SK-N-SH (cell line): Measurements from ENCODE around the gene DUSP2. TPM values are rescaled to one million over a fixed set of nuclear protein-coding genes. Genes with fewer than 3 reads are reported as not detected.

Experiments used
- CTCF ChIA-PET: fragments of 300-600, 350-600 bp; formaldehyde crosslinking; extraction: SDS; loops from one replicate; lab custom pipeline; 2021; lab: Yijun Ruan, JAX
- POLR2A ChIA-PET: fragments of 350-600 bp; sonication (Branson Sonifier 250); formaldehyde crosslinking; extraction: SDS; loops from one replicate; lab custom pipeline; 2020; ENCODE audit warnings: antibody characterized with exemption, inconsistent platforms; lab: Yijun Ruan, JAX
- DNase-seq: peaks from one replicate; pipeline ENCODE4 v3.0.0; 2012
- H2AFZ ChIP-seq: fragments of 200-600 bp; sonication (generic); 2 replicates; pipeline ENCODE4 v1.8.1; 2016; ENCODE audit warnings: antibody characterized with exemption, mild to moderate bottlenecking, low read depth
- H3F3A ChIP-seq: fragments of 200-600 bp; sonication (generic); replicated peaks from 2 replicates; pipeline ENCODE3; 2016; ENCODE audit warnings: antibody characterized with exemption, mild to moderate bottlenecking; ENCODE audit not compliant: insufficient read depth
- H3K27ac ChIP-seq, 2 experiments: fragments of 200-500 bp in 1 of 2; fragments of 200-600 bp in 1 of 2; sonication (Bioruptor generic) in 1 of 2; sonication (generic), shearing (Covaris generic) in 1 of 2; 2 replicates each; pipeline versions ENCODE4 v1.5.1 to v1.6.1; 2014 to 2016; ENCODE audit warnings: low read depth in 2 of 2, inconsistent platforms in 1 of 2, low read length in 1 of 2, mild to moderate bottlenecking in 1 of 2, mixed read lengths in 1 of 2
- H3K27me3 ChIP-seq: fragments of 200-600 bp; sonication (generic), shearing (Covaris generic); 2 replicates; pipeline ENCODE4 v1.6.1; 2016; ENCODE audit warnings: mixed run types; ENCODE audit not compliant: insufficient read depth
- H3K36me3 ChIP-seq, 2 experiments: fragments of 200-500 bp in 1 of 2; fragments of 200-600 bp in 1 of 2; sonication (Bioruptor generic) in 1 of 2; sonication (generic) in 1 of 2; replicated peaks in 1 of 2; 2 replicates each; pipeline versions ENCODE3 to v1.5.1; 2014 to 2016; ENCODE audit warnings: low read length in 1 of 2, mild to moderate bottlenecking in 1 of 2; ENCODE audit not compliant: insufficient read depth in 2 of 2, control insufficient read depth in 1 of 2
- H3K4me1 ChIP-seq, 2 experiments: fragments of 200-500 bp in 1 of 2; fragments of 200-600 bp in 1 of 2; sonication (Bioruptor generic) in 1 of 2; sonication (generic), shearing (Covaris generic) in 1 of 2; 2 replicates each; pipeline versions ENCODE4 v1.5.1 to v1.6.1; 2014 to 2016; ENCODE audit warnings: low read depth in 1 of 2, low read length in 1 of 2, mixed run types in 1 of 2; ENCODE audit not compliant: insufficient read depth in 2 of 2, control insufficient read depth in 1 of 2
- H3K4me2 ChIP-seq: fragments of 200-600 bp; sonication (generic), shearing (Covaris generic); 2 replicates; pipeline ENCODE4 v1.6.1; 2017; ENCODE audit warnings: mixed run types
- H3K4me3 ChIP-seq, 2 experiments: fragments of 200-500 bp in 1 of 2; fragments of 200-600 bp in 1 of 2; sonication (Bioruptor generic) in 1 of 2; sonication (generic), shearing (Covaris generic) in 1 of 2; 2 replicates each; pipeline versions ENCODE4 v1.5.1 to v1.8.1; 2014 to 2016; ENCODE audit warnings: low read depth in 2 of 2, inconsistent platforms in 1 of 2, low read length in 1 of 2, mild to moderate bottlenecking in 1 of 2, mixed read lengths in 1 of 2, moderate library complexity in 1 of 2
- H3K79me2 ChIP-seq: fragments of 200-600 bp; sonication (generic); 2 replicates; pipeline ENCODE4 v1.8.1; 2017; ENCODE audit warnings: mild to moderate bottlenecking; ENCODE audit not compliant: insufficient read depth
- H3K9ac ChIP-seq: fragments of 200-600 bp; sonication (generic); 2 replicates; pipeline ENCODE4 v1.6.1; 2017; ENCODE audit warnings: mixed run types
- H3K9me2 ChIP-seq: fragments of 200-600 bp; sonication (generic); 2 replicates; pipeline ENCODE4 v1.6.1; 2017; ENCODE audit warnings: mixed run types
- H3K9me3 ChIP-seq: fragments of 200-600 bp; sonication (generic); 2 replicates; pipeline ENCODE4 v1.6.1; 2017; ENCODE audit warnings: mixed run types, mild to moderate bottlenecking, moderate library complexity
- H4K20me1 ChIP-seq: fragments of 200-600 bp; sonication (generic); 2 replicates; pipeline ENCODE4 v1.6.1; 2017; ENCODE audit warnings: mild to moderate bottlenecking, mixed run types; ENCODE audit not compliant: insufficient read depth
- EZH2phosphoT487 ChIP-seq: fragments of 200-600 bp; sonication (generic); IDR thresholded peaks from 2 replicates; pipeline ENCODE4 v1.6.1; 2017; ENCODE audit warnings: low read depth, mixed run types, mild to moderate bottlenecking, antibody characterized with exemption, moderate library complexity, borderline replicate concordance
- FOSL2 ChIP-seq: IDR thresholded peaks from 2 replicates; pipeline ENCODE4 v1.4.0; 2012; ENCODE audit warnings: low read depth, mild to moderate bottlenecking, moderate library complexity, borderline replicate concordance
- FOXM1 ChIP-seq: IDR thresholded peaks from 2 replicates; pipeline ENCODE4 v1.4.0; 2012; ENCODE audit warnings: low read depth, mild to moderate bottlenecking
- GABPA ChIP-seq: IDR thresholded peaks from 2 replicates; pipeline ENCODE4 v1.4.0; 2012; ENCODE audit warnings: low read depth, mild to moderate bottlenecking
- IRF3 ChIP-seq: fragments of 150-350 bp; IDR thresholded peaks from 2 replicates; pipeline ENCODE4 v1.6.1; 2016; ENCODE audit warnings: mild to moderate bottlenecking, low read depth, low read length
- MEF2A ChIP-seq: IDR thresholded peaks from 2 replicates; pipeline ENCODE4 v1.4.0; 2012; ENCODE audit warnings: low read depth, borderline replicate concordance
- MXI1 ChIP-seq: IDR thresholded peaks from 2 replicates; pipeline ENCODE4 v1.6.1; 2012; ENCODE audit warnings: mild to moderate bottlenecking, low read depth, low read length, improper control_type of control experiment
- POLR2AphosphoS5 ChIP-seq: IDR thresholded peaks from 2 replicates; pipeline ENCODE4 v1.6.1; 2012; ENCODE audit warnings: low read depth, low read length
- RAD21 ChIP-seq: IDR thresholded peaks from 2 replicates; pipeline ENCODE4 v1.6.1; 2012; ENCODE audit warnings: mild to moderate bottlenecking, low read length
- RCOR1 ChIP-seq: fragments of 150-350 bp; IDR thresholded peaks from 2 replicates; pipeline ENCODE4 v1.6.1; 2017; ENCODE audit warnings: antibody characterized with exemption, low read length
- SMC3 ChIP-seq: IDR thresholded peaks from 2 replicates; pipeline ENCODE4 v1.6.1; 2012; ENCODE audit warnings: low read depth, low read length, improper control_type of control experiment
- TAF1 ChIP-seq: IDR thresholded peaks from 2 replicates; pipeline ENCODE4 v1.6.1; 2012; ENCODE audit warnings: low read depth, mild to moderate bottlenecking, low read length, moderate library complexity, borderline replicate concordance
- TCF12 ChIP-seq: IDR thresholded peaks from 2 replicates; pipeline ENCODE4 v1.4.0; 2012
- TEAD4 ChIP-seq: IDR thresholded peaks from 2 replicates; pipeline ENCODE4 v1.4.0; 2012; ENCODE audit warnings: mild to moderate bottlenecking, borderline replicate concordance; ENCODE audit not compliant: insufficient read depth
- USF1 ChIP-seq: IDR thresholded peaks from 2 replicates; pipeline ENCODE4 v1.4.0; 2012; ENCODE audit warnings: low read depth, borderline replicate concordance
- YY1 ChIP-seq: IDR thresholded peaks from 2 replicates; pipeline ENCODE4 v1.4.0; 2012; ENCODE audit warnings: low read depth, mild to moderate bottlenecking
- ZBTB33 ChIP-seq: IDR thresholded peaks from 2 replicates; pipeline ENCODE4 v1.4.0; 2012; ENCODE audit warnings: low read depth, borderline replicate concordance
- WGBS: methylation state at CpG from one replicate; pipeline ENCODE4 v1.1.6; 2017; ENCODE audit warnings: low lambda C conversion rate; 5-methylcytosine and 5-hydroxymethylcytosine counted together
- polyA plus RNA-seq, 3 experiments: library from polyadenylated mRNA; depleted of rRNA; stranded (reverse); fragments of >200 nt; gene quantifications; 2 replicates each; pipeline ENCODE4 v1.2.3, GENCODE V29; 2012
- TF ChIP-seq, protein P1 (sequence below): IDR thresholded peaks from 2 replicates; pipeline ENCODE4; 2012
- TF ChIP-seq, protein P2 (sequence below): IDR thresholded peaks from 2 replicates; pipeline ENCODE4 v1.4.0; 2012; ENCODE audit warnings: low read depth

DUSP2 gene
- polyA plus RNA-seq, 1 of the 3 experiments (the other 2 are of a cell fraction) = 0.79 TPM

DNA sequence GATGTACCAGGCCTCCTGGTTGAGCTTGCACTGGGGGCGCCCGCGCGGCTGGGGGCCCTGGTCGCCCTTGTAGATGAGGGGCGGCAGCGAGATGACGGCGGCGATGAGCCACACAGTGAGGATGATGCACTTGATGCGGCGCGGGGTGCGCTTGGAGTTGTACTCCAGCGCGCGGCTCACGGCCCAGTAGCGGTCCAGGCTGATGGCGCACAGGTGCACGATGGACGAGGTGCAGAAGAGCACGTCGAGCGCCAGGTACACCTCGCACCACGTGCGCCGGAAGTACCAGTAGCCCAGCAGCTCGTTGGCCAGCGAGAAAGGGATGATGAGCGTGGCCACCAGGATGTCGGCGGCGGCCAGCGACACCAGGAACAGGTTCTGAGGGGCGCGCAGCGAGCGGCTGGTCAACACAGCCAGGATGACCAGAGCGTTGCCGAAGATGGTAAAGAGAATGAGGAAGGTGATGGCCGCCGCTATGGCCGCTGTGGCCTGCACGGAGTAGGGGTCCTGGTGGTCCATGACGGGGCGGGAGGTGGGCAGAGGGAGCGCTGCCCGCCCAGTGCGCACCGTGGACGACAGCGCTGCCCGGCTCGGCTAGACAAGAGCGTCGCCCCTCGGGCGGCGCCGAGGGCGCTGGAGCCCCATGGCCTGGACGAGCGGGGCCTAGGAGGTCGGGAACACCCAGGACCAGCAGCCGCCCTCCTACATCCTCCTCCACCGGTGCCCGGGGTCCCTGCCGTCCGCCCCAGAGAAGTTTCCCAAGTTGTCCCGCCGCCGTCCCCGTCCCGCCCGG is 29.4 kb downstream of the DUSP2 start:
- Histone ChIP-seq H3K36me3 (no peaks in the 10 kb centered on the region), H3K9ac (no peak overlapping the region), H3K9me3 (no peaks in the 10 kb centered on the region), H4K20me1 (no peaks in the 10 kb centered on the region), H2AFZ (no peak overlapping the region), H3K4me3 (no peak overlapping the region), H3K79me2 (no peaks in the 10 kb centered on the region), H3K27ac (no peak overlapping the region), H3K4me1 (peaks cover 0 to 12% of the 10 kb centered on the region in 2 experiments; a peak in 1 of 4 replicates), H3K27me3 (no peaks in the 10 kb centered on the region; the same call in 1 of the 2 replicates), H3K9me2 (no peaks in the 10 kb centered on the region), H3F3A (no peaks in the 10 kb centered on the region), H3K4me2 (no peak overlapping the region)
- ChIA-PET CTCF (interaction anchor here (0.9 to 8.0 kb wide), 22 partner anchors 8 to 397 kb away, joined by 3 to 101 read pairs (median 12); partner anchors contain the start of genes ANKRD36C, ASTL and DUSP2), POLR2A (no interaction called here)
- 92% methylated on average over 61 of the region's 77 CpGs for WGBS
- no peak for DNase-seq
- TF ChIP-seq MXI1 (no peak), RCOR1 (no peak), POLR2AphosphoS5 (no peak), RAD21 (no peak), FOSL2 (no peak), YY1 (no peak), GABPA (no peak), ZBTB33 (no peak), IRF3 (no peak), SMC3 (no peak), FOXM1 (no peak), TEAD4 (no peak), TCF12 (no peak), USF1 (no peak), EZH2phosphoT487 (no peak), TAF1 (no peak), MEF2A (no peak)
- TF ChIP-seq, protein P1, sequence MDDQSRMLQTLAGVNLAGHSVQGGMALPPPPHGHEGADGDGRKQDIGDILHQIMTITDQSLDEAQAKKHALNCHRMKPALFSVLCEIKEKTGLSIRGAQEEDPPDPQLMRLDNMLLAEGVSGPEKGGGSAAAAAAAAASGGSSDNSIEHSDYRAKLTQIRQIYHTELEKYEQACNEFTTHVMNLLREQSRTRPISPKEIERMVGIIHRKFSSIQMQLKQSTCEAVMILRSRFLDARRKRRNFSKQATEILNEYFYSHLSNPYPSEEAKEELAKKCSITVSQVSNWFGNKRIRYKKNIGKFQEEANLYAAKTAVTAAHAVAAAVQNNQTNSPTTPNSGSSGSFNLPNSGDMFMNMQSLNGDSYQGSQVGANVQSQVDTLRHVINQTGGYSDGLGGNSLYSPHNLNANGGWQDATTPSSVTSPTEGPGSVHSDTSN = no peak
- TF ChIP-seq, protein P2, sequence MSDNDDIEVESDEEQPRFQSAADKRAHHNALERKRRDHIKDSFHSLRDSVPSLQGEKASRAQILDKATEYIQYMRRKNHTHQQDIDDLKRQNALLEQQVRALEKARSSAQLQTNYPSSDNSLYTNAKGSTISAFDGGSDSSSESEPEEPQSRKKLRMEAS = no peak
